Measurements from ENCODE around the gene EML5.

GRCh38 chr14:88798156-88798555 lies 5.4 kb upstream of the EML5 start:
- no peak for TF ChIP-seq CTCF (IDR thresholded peaks at IDR 0.05; ENCODE audit: low read depth, low read length)
- no peak for TF ChIP-seq EZH2phosphoT487 (IDR thresholded peaks at IDR 0.05; ENCODE audit: low read depth)

Data from OCI-LY3 (cell line).